ENCODE measurements around the gene ASB6.
"Not testable (repeated sequence)": the region's sequence is repeated elsewhere in the genome, so short reads cannot be mapped to it uniquely, and the experiment has no call there.

ASB6 gene

DNA sequence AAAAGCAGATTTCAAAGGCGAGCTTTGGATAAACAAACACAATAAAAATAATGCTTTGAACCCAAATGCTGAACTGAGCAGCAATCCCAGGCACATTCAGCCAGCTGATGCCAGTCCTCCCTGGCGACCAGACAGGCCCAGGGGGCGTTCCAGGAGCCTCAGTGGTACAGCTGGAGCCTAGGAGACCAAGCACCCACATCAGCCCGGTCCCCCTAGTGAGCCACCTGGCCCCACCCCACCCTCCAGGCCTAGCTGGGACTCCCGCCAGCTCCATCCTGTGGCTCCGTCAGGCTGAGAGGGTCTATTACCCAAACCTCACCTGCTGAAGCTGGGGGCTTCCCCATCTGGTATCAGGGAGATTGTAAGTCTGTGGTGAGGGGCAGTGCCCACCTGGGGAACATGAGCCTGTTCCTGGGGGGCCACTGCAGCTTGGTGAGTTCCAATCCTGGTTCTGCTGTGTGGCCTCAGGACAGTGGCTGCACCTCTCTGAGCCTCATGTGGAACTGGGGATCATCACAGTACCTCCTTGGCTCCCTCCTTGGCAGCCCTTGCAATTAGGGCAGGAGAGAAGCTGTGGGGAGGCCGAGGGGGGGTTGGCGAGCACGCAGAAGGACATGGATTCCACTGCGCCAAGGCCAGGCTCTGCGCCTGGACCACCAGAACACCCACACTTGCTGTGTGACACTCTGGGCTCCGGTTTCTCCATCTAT, 37.7 kb downstream of the ASB6 start:
- no peak for DNase-seq

GRCh38 chr9:129602598-129603415, 39.1 kb downstream of the ASB6 start:
- DNase-seq = no peak

GRCh38 chr9:129601082-129601674, 40.8 kb downstream of the ASB6 start:
- no peak for DNase-seq

DNA sequence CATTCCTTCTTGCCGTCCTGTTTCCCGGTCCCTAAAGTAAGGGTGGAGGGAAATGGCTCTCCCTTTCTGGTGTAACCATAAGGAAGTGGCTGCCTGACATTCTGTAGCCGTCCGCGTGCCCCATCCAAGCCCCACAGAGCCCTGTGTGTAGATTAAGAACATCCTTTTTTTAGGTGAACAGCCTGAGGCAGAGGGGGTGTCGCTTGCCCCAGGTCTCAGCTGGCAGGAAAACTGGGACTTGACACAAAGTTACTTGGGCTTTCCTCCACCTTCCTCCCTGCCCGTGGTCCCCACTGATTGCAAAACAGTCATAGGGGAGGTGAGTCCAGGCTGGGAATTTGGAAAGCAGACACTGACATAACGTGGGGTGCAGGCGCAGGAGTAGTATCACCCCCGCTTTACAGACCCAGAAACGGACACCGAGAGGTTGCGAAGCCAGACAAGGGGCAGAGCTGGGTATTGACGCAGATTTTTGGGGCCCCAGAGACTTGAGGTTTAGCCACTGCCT, 43.8 kb downstream of the ASB6 start:
- no peak for DNase-seq

- no peak for DNase-seq
Measured at GRCh38 chr9:129597355-129598088, 44.4 kb downstream of the ASB6 start.

GRCh38 chr9:129596541-129597331, 45.2 kb downstream of the ASB6 start:
- no peak for DNase-seq

GRCh38 chr9:129595903-129596540, 45.9 kb downstream of the ASB6 start:
- DNase-seq = peak; percentile 32

DNA sequence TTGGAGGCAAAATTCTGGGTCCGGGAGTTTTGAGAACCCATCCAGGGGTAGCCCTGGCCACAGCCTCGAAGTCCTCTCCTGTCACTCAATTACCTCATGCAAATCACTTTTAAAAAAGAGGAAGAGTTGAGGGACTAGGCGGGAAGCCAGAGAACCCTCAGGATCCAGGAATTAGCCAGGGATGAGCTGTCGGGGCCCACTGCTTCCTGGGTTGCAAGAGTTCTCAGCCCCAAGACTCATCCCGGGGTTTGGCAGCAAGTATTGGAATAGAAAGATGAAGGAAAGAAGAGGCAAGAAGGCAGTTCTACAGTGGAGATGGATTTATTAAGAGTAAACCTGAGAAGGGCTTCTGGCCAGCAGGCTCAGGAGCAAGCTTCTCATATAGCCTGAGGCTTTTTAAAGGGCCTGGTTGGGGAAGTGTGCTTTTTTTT, 46.6 kb downstream of the ASB6 start:
- no peak for DNase-seq

DNA sequence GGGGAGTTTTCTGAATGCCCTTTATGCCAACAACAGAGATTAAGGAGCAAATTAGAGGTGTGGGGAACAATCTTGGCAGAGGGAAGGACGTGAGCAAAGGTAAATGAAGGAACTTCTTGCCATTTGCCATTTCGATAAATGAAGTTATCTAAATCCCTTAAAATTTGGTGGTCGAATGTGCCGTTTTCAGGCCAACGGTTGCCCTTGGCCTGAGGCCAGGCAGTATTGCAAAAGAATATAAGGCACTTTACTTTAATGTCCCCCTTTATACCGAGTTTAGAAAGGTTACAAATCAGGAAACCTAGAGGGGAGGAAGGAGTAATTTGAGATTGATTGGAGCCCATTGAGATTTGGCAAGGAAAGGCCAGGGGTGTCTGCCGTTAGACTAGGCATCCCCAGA, 47.3 kb downstream of the ASB6 start:
- DNase-seq = no peak

GRCh38 chr9:129592790-129593189, 49.2 kb downstream of the ASB6 start:
- DNase-seq = not testable (repeated sequence)

GRCh38 chr9:129591916-129592315, 50.0 kb downstream of the ASB6 start:
- no peak for DNase-seq

DNA sequence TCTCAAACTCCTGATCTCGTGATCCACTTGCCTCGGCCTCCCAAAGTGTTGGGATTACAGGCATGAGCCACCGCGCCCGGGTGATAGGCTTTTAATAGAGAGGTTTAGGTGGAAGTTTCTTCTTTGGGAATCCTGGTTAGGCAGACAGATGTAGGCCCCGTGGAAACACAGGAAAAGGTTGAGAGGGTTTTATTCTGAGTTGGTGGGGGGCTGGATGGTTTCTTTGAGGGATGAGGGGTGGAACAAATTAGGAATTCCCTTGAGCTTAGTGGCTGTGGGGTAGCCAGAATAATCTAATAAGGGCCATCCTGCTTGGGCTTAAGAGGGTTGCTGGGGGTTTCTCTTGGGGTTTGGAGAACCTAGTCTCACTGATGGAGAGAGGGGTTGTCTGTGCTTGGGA, 51.5 kb downstream of the ASB6 start:
- DNase-seq = no peak

- no peak for DNase-seq
Measured at GRCh38 chr9:129587487-129588262, 54.3 kb downstream of the ASB6 start.

DNA sequence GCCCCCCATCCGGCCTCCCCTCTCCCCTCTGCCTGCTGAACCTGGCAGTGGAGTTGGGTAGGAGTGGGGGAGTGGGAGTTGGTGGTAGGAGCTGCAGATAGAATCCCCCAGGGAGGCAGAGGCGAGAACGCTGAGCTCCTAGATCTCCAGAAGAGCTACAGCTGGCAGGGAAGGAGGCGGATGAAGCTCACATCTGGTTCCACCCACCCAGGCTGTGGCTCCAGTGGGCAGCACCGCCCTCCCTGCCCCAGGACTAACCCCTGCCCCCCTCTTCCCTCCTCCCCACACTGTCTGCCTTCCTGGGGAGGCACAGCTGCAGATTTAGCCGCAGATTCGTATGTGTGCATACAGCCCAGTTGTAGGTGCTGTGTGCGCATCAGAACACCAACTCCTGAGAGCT, 55.3 kb downstream of the ASB6 start:
- DNase-seq = no peak

DNA sequence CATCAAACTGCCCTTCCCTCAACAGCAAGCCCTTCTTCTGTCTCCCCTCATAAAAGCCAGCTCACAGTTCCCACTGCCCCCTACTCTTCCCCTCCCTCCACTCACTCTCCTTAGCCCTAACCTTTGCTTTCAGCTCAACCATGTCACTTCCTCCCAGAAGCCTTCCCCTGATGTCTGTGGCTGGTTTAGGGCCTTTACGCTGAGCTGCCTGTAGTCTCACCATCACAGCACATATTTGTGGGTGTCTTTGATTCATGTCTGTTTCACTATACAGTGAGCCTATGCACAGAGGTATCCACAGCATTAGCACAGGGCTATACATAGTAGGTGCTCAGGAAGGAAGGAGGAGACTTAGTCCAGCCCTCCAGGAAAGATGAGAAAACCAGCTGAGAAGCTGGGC, 55.7 kb downstream of the ASB6 start:
- no peak for DNase-seq

DNA sequence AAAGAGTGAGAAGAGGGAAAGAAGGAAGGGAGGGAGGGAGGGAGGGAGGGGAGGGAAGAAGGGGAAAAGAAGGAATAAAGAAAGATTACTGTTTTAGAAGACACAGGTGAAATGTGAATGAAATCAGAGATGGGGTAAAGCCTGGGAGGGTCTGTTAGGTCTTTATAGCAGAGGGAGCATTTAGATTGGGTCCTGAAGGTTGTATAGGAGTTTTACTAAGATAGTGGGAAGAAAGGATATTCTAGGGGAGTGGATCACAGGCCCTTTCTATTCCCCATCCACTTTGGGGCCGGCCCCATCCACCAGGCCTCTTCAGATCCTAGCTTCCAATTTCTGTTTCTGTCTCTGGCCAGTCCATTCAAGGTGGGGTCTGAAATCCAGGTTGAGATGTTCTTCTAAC, 56.6 kb downstream of the ASB6 start:
- no peak for DNase-seq
